SK-N-SH treated with all-trans-retinoic acid at 6 μM for 48 hours (cell line): Measurements from ENCODE around the gene OR9A2.

ENCODE experiments used
- ATAC-seq: fragments of 200-7000 bp; cut with Tn5 transposase; 3 replicates; pipeline ENCODE4 v1.9.1; 2020; ENCODE audit warnings: mild to moderate bottlenecking, moderate library complexity
- ARNTL ChIP-seq: fragments of 450-650 bp; formaldehyde crosslinking; IDR thresholded peaks from 2 replicates; pipeline ENCODE4 v1.5.0; 2020; ENCODE audit warnings: low read depth, mild to moderate bottlenecking, moderate library complexity, borderline replicate concordance
- BACH2 ChIP-seq: fragments of 250-450 bp; sonication (Bioruptor Pico); IDR thresholded peaks from 2 replicates; pipeline ENCODE4 v1.9.0; 2021; ENCODE audit warnings: mild to moderate bottlenecking, borderline replicate concordance
- CSDC2 ChIP-seq: fragments of 250-450 bp; sonication (Bioruptor Pico); IDR thresholded peaks from 2 replicates; pipeline ENCODE4 v1.5.0; 2020; ENCODE audit warnings: mild to moderate bottlenecking, moderate library complexity
- ESRRG ChIP-seq: fragments of 250-450 bp; sonication (Bioruptor Pico); IDR thresholded peaks from 2 replicates; pipeline ENCODE4 v1.6.1; 2021; ENCODE audit warnings: mild to moderate bottlenecking
- GLIS3 ChIP-seq: fragments of 250-450 bp; sonication (Bioruptor Pico); IDR thresholded peaks from 2 replicates; pipeline ENCODE4 v1.5.0; 2020; ENCODE audit warnings: mild to moderate bottlenecking, moderate library complexity
- ISL1 ChIP-seq: fragments of 250-450 bp; sonication (Bioruptor Pico); IDR thresholded peaks from 2 replicates; pipeline ENCODE4 v2.1.2; 2022; ENCODE audit warnings: mild to moderate bottlenecking, moderate library complexity
- OSR1 ChIP-seq: fragments of 250-450 bp; sonication (Bioruptor Pico); IDR thresholded peaks from 2 replicates; pipeline ENCODE4 v1.8.0; 2022; ENCODE audit warnings: moderate library complexity, mild to moderate bottlenecking, inconsistent platforms
- PPARA ChIP-seq: fragments of 250-450 bp; sonication (Bioruptor Pico); IDR thresholded peaks from 2 replicates; pipeline ENCODE4 v1.5.0; 2020; ENCODE audit warnings: mild to moderate bottlenecking, borderline replicate concordance
- RARB ChIP-seq: fragments of 250-450 bp; sonication (Bioruptor Pico); IDR thresholded peaks from 2 replicates; pipeline ENCODE4 v1.8.0; 2021; ENCODE audit warnings: mild to moderate bottlenecking, moderate library complexity
- SNAI2 ChIP-seq: fragments of 250-450 bp; sonication (Bioruptor Pico); IDR thresholded peaks from 2 replicates; pipeline ENCODE4 v1.5.0; 2020; ENCODE audit warnings: mild to moderate bottlenecking, moderate library complexity
- TCF4 ChIP-seq: fragments of 250-450 bp; sonication (Bioruptor Pico); IDR thresholded peaks from 2 replicates; pipeline ENCODE4 v1.8.0; 2021; ENCODE audit warnings: mild to moderate bottlenecking, moderate library complexity, borderline replicate concordance
- TOX ChIP-seq: fragments of 250-450 bp; sonication (Bioruptor Pico); IDR thresholded peaks from 2 replicates; pipeline ENCODE4 v1.8.0; 2021; ENCODE audit warnings: mild to moderate bottlenecking, moderate library complexity, borderline replicate concordance
- ZC3H10 ChIP-seq: fragments of 250-450 bp; sonication (Bioruptor Pico); IDR thresholded peaks from 2 replicates; pipeline ENCODE4 v1.5.1; 2021; ENCODE audit warnings: mild to moderate bottlenecking, moderate library complexity
- ZFP3 ChIP-seq: fragments of 250-450 bp; sonication (Bioruptor Pico); IDR thresholded peaks from 2 replicates; pipeline ENCODE4 v1.5.0; 2020; ENCODE audit warnings: mild to moderate bottlenecking, moderate library complexity
- ZFP30 ChIP-seq: fragments of 450-650 bp; formaldehyde crosslinking; IDR thresholded peaks from 2 replicates; pipeline ENCODE4 v1.5.0; 2022; ENCODE audit warnings: mild to moderate bottlenecking, moderate library complexity
- ZNF565 ChIP-seq: fragments of 450-650 bp; formaldehyde crosslinking; conservative IDR thresholded peaks from 2 replicates; pipeline ENCODE4 v1.5.0; 2020; ENCODE audit warnings: low read depth, mild to moderate bottlenecking, moderate library complexity
- ZNF70 ChIP-seq: fragments of 450-650 bp; formaldehyde crosslinking; IDR thresholded peaks from 2 replicates; pipeline ENCODE4 v1.5.0; 2020; ENCODE audit warnings: mild to moderate bottlenecking, moderate library complexity
- ZNF8 ChIP-seq: fragments of 450-650 bp; formaldehyde crosslinking; IDR thresholded peaks from 2 replicates; pipeline ENCODE4 v1.5.0; 2020; ENCODE audit warnings: mild to moderate bottlenecking, moderate library complexity
- TF ChIP-seq, protein P1 (sequence below): fragments of 250-450 bp; sonication (Bioruptor Pico); IDR thresholded peaks from 2 replicates; pipeline ENCODE4 v1.5.1; 2020; ENCODE audit warnings: low read depth, mild to moderate bottlenecking, moderate library complexity
- TF ChIP-seq, protein P2 (sequence below): fragments of 250-450 bp; sonication (Bioruptor Pico); IDR thresholded peaks from 2 replicates; pipeline ENCODE4 v1.8.0; 2021; ENCODE audit warnings: low read depth, mild to moderate bottlenecking, moderate library complexity, borderline replicate concordance
- TF ChIP-seq, protein P3 (sequence below): fragments of 250-450 bp; sonication (Bioruptor Pico); IDR thresholded peaks from 2 replicates; pipeline ENCODE4 v1.5.1; 2021; ENCODE audit warnings: mild to moderate bottlenecking, moderate library complexity

Gene OR9A2

DNA sequence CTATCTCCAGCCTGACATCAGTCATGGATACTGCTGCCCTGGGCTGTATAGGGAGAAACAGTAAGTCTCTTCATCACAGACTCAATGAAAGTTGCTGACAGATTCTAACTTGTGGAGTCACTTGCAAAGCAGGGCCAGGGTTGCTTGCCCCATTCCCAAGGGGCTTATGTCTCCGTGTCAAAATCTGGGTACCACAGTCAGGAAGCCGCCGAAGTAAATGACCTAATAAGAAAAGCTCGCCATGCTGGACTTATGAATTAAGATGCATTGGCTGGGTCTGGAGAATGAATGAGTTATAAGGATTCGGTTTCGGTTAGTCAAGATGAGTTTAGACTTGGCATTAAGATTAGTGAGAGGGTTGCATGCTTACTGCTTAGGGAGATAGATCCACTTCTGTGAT lies 14.4 kb upstream of the OR9A2 start:
- peak; percentile 22 for ATAC-seq
- no peak for TF ChIP-seq ISL1 (CRISPR knock-in tag)
- no peak for TF ChIP-seq ESRRG (CRISPR knock-in tag)
- no peak for TF ChIP-seq TCF4
- TF ChIP-seq, protein P1, sequence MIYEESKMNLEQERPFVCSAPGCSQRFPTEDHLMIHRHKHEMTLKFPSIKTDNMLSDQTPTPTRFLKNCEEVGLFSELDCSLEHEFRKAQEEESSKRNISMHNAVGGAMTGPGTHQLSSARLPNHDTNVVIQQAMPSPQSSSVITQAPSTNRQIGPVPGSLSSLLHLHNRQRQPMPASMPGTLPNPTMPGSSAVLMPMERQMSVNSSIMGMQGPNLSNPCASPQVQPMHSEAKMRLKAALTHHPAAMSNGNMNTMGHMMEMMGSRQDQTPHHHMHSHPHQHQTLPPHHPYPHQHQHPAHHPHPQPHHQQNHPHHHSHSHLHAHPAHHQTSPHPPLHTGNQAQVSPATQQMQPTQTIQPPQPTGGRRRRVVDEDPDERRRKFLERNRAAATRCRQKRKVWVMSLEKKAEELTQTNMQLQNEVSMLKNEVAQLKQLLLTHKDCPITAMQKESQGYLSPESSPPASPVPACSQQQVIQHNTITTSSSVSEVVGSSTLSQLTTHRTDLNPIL, result no peak

DNA sequence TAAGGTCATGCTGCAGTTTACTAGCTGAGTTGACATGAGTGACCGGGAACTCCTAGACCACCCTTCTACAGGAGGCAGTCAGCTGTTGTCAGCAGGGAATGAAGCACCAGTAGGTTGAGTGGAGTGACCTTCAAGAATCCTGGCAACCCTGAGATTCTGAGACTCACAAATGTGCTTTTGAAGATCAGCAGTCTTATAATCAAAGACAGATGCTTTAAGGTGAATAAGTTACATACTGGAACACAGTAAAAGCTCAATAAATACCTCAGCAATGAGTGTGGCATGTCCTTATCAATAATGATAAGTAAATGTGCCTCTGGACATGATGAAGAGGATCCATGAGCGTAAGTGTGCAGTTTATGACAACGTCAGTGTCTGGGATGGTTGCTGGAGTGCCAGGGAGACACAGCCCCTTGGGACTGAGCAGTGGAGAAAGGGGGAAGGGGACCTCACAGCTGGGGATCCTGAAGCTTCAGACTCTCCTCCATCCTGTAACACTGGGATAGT lies 13.3 kb upstream of the OR9A2 start:
- TF ChIP-seq ARNTL (CRISPR knock-in tag) (no peak), PPARA (no peak), SNAI2 (no peak), BACH2 (CRISPR knock-in tag) (no peak)
- peak; percentile 25; the same call in 2 of the 3 replicates for ATAC-seq

DNA sequence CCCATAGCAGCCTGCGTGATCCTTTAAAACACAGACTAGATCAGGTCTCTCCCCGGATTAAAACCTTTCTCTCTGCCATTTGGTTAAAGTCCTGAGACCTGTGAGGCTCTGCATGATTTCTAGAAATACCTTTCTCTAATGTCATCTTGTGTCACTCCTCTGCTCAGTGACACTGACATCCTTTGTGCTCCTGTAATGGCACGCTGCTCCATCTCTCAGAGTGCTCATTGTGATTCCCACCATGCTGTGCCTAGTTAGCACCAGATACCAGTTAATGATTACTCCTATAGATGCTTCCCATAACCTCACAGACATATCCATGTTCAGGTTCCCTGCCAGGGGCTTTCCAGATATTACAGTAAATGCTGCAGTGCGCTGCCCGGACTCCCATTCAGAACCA lies 11.7 kb upstream of the OR9A2 start:
- no peak for TF ChIP-seq OSR1 (CRISPR knock-in tag)
- no peak for TF ChIP-seq ZFP30
- TF ChIP-seq ARNTL (CRISPR knock-in tag), result no peak
- TF ChIP-seq ZC3H10 (CRISPR knock-in tag), result no peak
- no peak for TF ChIP-seq TCF4
- ATAC-seq, result no peak

DNA sequence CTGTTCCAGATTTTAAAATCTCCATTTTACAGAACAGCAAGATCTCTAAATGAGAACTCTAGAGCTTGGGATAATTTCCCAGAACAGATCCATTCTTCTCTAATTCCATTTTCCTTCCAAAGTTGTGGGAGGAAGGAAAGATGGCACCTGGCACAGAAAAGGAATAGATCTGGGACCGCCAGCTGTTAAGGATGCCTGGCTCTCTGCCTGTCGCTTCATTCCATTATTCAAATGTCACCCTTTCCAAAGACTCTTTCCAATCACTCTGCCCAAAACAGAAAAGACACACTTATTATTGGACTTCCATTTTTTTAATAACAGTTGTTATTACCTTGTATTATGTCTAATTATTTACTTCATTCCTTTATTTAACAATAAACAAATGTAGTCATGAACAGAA lies 751 bp upstream of the OR9A2 start:
- ATAC-seq, result no peak
- no peak for TF ChIP-seq ZFP3
- no peak for TF ChIP-seq ZNF565 (CRISPR knock-in tag)
- no peak for TF ChIP-seq ZFP30
- TF ChIP-seq BACH2 (CRISPR knock-in tag), result no peak

DNA sequence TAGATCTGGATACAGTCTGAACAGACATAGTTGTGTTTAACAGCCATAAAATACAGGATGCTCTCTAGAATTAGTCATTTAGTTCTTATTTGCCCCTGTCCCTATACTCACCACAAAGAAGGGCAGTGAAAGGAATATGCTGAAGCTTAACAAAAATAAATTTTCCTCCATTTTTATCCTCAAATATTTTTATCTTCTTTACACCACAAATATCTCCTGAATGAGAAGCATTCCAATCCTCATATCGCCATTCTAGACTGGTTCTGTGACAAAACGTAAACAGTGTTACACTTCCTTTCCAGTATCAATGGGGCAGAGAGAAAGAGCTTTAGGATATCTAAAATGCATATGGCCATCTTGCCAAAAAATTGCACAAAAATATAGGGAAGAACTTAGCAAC lies 1.6 kb downstream of the OR9A2 start:
- TF ChIP-seq ZNF8 (no peak), BACH2 (CRISPR knock-in tag) (no peak)
- no peak for ATAC-seq

DNA sequence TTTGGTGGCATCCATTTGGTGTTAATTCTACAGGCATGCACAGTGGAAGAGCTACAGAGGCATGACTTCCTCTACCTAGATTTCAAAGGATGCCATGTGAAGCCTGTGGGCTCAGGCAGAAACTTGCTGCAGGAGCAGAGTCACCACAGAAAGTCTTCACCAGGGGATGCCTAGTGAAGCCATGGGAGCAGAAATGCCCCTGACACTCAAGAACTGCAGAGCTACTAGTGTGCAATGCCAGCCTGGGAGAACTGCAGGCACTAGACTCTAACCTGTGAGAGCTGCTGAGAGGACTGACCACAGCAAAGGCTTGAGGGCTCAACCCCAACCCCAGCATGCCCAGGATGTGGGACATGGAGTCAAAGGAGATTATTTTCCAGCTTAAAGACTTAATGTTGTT lies 3.9 kb downstream of the OR9A2 start:
- no peak for ATAC-seq
- TF ChIP-seq ZNF70 (CRISPR knock-in tag) (no peak), ISL1 (CRISPR knock-in tag) (no peak), CSDC2 (CRISPR knock-in tag) (no peak), PPARA (no peak), ESRRG (CRISPR knock-in tag) (no peak), TCF4 (no peak), RARB (no peak), ARNTL (CRISPR knock-in tag) (no peak), BACH2 (CRISPR knock-in tag) (no peak), ZC3H10 (CRISPR knock-in tag) (no peak), OSR1 (CRISPR knock-in tag) (no peak), ZNF565 (CRISPR knock-in tag) (no peak), GLIS3 (CRISPR knock-in tag) (no peak), ZFP30 (no peak), TOX (no peak)
- TF ChIP-seq, protein P1, result no peak
- TF ChIP-seq, protein P2, sequence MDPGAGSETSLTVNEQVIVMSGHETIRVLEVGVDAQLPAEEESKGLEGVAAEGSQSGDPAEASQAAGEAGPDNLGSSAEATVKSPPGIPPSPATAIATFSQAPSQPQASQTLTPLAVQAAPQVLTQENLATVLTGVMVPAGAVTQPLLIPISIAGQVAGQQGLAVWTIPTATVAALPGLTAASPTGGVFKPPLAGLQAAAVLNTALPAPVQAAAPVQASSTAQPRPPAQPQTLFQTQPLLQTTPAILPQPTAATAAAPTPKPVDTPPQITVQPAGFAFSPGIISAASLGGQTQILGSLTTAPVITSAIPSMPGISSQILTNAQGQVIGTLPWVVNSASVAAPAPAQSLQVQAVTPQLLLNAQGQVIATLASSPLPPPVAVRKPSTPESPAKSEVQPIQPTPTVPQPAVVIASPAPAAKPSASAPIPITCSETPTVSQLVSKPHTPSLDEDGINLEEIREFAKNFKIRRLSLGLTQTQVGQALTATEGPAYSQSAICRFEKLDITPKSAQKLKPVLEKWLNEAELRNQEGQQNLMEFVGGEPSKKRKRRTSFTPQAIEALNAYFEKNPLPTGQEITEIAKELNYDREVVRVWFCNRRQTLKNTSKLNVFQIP (CRISPR knock-in tag), result no peak

DNA sequence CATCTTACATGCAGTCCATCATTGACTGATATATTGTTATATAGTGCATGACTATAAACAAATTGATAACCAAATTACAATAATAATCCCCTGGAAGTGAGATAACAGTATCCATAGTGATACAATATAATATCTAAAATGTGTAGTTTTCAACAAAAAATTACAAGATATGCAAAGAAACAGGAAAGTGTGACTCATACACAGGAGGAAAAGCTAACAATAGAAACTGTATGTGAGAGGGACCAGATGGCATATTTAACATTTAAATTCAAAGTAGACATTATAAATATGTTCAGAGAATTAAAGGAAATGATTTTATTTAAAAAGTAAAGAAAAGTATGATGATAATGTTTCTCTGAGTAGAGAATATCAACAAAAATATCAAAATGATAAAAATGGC lies 8.0 kb downstream of the OR9A2 start:
- TF ChIP-seq RARB (no peak), ZNF8 (no peak), CSDC2 (CRISPR knock-in tag) (no peak), ARNTL (CRISPR knock-in tag) (no peak), ZNF70 (CRISPR knock-in tag) (no peak), TOX (no peak)
- TF ChIP-seq, protein P3, sequence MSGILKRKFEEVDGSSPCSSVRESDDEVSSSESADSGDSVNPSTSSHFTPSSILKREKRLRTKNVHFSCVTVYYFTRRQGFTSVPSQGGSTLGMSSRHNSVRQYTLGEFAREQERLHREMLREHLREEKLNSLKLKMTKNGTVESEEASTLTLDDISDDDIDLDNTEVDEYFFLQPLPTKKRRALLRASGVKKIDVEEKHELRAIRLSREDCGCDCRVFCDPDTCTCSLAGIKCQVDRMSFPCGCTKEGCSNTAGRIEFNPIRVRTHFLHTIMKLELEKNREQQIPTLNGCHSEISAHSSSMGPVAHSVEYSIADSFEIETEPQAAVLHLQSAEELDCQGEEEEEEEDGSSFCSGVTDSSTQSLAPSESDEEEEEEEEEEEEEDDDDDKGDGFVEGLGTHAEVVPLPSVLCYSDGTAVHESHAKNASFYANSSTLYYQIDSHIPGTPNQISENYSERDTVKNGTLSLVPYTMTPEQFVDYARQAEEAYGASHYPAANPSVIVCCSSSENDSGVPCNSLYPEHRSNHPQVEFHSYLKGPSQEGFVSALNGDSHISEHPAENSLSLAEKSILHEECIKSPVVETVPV (CRISPR knock-in tag), result no peak
- TF ChIP-seq, protein P2 (CRISPR knock-in tag), result no peak
- TF ChIP-seq, all 23 proteins: peak for 0
- ATAC-seq, result no peak
